ENCODE measurements around the gene ASB18. TPM values are rescaled to one million over a fixed set of nuclear protein-coding genes. Genes with fewer than 3 reads are reported as not detected.

The ASB18 gene
- total and polyA plus RNA-seq, 2 of the 8 experiments (the other 6 are each of a cell fraction or from before 2014, with no cell fraction given): not detected

DNA sequence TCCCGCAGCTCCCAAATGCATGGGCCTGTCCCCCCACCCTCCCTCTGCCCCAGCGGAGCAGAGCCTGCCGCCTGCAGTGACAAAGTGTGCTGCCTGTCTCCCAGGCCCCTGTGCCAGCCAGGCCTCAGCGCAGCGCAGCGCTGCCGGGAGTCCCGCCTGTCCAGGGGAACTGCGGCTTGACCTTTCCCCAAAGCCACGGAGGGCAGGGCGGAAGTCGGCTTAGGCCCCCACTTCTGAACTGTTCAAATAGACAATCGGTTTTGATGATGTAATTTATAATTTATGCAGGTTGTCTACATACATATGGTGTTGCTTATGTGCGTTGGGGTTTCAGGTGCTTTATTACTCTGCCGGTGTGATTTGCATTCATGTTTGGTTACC, 103.1 kb downstream of the ASB18 start:
- Histone ChIP-seq H3K4me3 (ENCODE audit: extremely low read depth in 1 of 4, insufficient read depth in 2 of 4, low read depth in 3 of 4, low read length in 4 of 4) (no peak overlapping the region), H2BK20ac (ENCODE audit: low read length) (peak overlapping the region; percentile 88; the same call in 1 of the 2 replicates), H3K14ac (ENCODE audit: insufficient read length) (no peak overlapping the region), H4K20me1 (replicated peaks in 1 of 2; ENCODE audit: control insufficient read depth in 1 of 2, insufficient read depth in 2 of 2, low read length in 2 of 2) (peaks cover 10 to 12% of the 10 kb centered on the region in 2 experiments), H4K8ac (ENCODE audit: extremely low read depth, insufficient read depth, low read length) (no peak overlapping the region), H4K5ac (ENCODE audit: insufficient read length, low read depth, low read length) (no peak overlapping the region), H3K23ac (ENCODE audit: insufficient read length) (no peak overlapping the region), H3K79me2 (ENCODE audit: control insufficient read depth in 1 of 2, insufficient read depth in 2 of 2, low read length in 2 of 2) (no peaks in the 10 kb centered on the region), H3K4ac (replicated peaks; ENCODE audit: insufficient read length, low read depth, low read length) (no peak overlapping the region), H3K4me2 (ENCODE audit: insufficient read depth in 1 of 2, low read depth in 2 of 2, low read length in 2 of 2) (no peak overlapping the region), H2BK5ac (ENCODE audit: low read depth, low read length) (peak overlapping the region; percentile 97; the same call in 1 of the 2 replicates), H3K79me1 (ENCODE audit: low read depth, low read length) (no peaks in the 10 kb centered on the region), H3K27ac (ENCODE audit: low read depth, low read length) (no peak overlapping the region), H3K9ac (replicated peaks in 1 of 4; ENCODE audit: extremely low read depth in 1 of 4, low read depth in 3 of 4, low read length in 3 of 4) (no peak overlapping the region), H3K27me3 (replicated peaks in 1 of 4; ENCODE audit: control insufficient read depth in 3 of 4, extremely low read depth in 1 of 4, insufficient read depth in 3 of 4, low read length in 3 of 4) (peaks cover 84 to 98% (median 95%) of the 10 kb centered on the region in 4 experiments), H3K56ac (replicated peaks; ENCODE audit: insufficient read length, low read depth, low read length) (no peak overlapping the region), H2BK12ac (ENCODE audit: low read depth, low read length) (peak overlapping the region; percentile 97; the same call in 1 of the 2 replicates), H2BK15ac (ENCODE audit: low read length) (peak overlapping the region; percentile 81; the same call in 1 of the 2 replicates), H2AK5ac (ENCODE audit: low read depth, low read length) (no peak overlapping the region; the same call in 1 of the 2 replicates), H3K36me3 (ENCODE audit: control insufficient read depth in 2 of 4, insufficient read depth in 4 of 4, low read length in 3 of 4) (no peaks in the 10 kb centered on the region; a peak in 1 of 8 replicates), H2BK120ac (replicated peaks; ENCODE audit: low read depth, low read length) (no peak overlapping the region), H2AFZ (ENCODE audit: low read length) (no peak overlapping the region), H3K23me2 (ENCODE audit: low read depth, low read length) (peaks cover 18% of the 10 kb centered on the region; the same call in 1 of the 2 replicates), H3K18ac (ENCODE audit: extremely low read depth, low read length) (peak overlapping the region; percentile 78; the same call in 1 of the 2 replicates), H4K91ac (replicated peaks; ENCODE audit: insufficient read length, low read length) (no peak overlapping the region), H3K9me3 (ENCODE audit: insufficient read depth in 2 of 2, low read depth in 1 of 2, low read length in 1 of 2) (no peaks in the 10 kb centered on the region), H3K4me1 (replicated peaks in 1 of 4; ENCODE audit: control insufficient read depth in 3 of 4, insufficient read depth in 4 of 4, low read length in 3 of 4) (peaks cover 4 to 51% (median 37%) of the 10 kb centered on the region in 4 experiments)
- ChIA-PET POLR2A (ENCODE audit: partially characterized antibody) (interaction anchor here (0.9 to 6.3 kb wide), 4 partner anchors 9 to 119 kb away, joined by 3 to 54 read pairs (median 4); partner anchors contain the start of gene GBX2), CTCF (ENCODE audit: partially characterized antibody) (interaction anchor here (0.6 to 3.1 kb wide), 8 partner anchors 12 to 172 kb away, joined by 3 to 44 read pairs (median 4); no protein-coding TSS in a partner anchor)
- 25% methylated on average over 15 of the region's 15 CpGs; no CpG with 5 or more reads in 1 of the 2 experiments for WGBS, 2 experiments (ENCODE audit: extremely low coverage in 1 of 2, insufficient coverage in 1 of 2, insufficient read length in 1 of 2, insufficient replicate concordance in 2 of 2, low coverage in 1 of 2, low lambda C conversion rate in 2 of 2, missing lambda C conversion rate in 1 of 2)
- peak in 1 of 2 experiments; percentile 62 for DNase-seq (ENCODE audit: low read depth in 1 of 2, low spot score in 2 of 2)
- FAIRE-seq: no peak
- TF ChIP-seq TBP (IDR thresholded peaks at IDR 0.05; ENCODE audit: low read depth, low read length) (no peak), TCF12 (IDR thresholded peaks at IDR 0.05; ENCODE audit: low read depth, low read length) (no peak), SIRT6 (IDR thresholded peaks at IDR 0.05; ENCODE audit: low read length) (no peak), KDM4A (IDR thresholded peaks at IDR 0.05; ENCODE audit: low read depth, low read length, severe bottlenecking) (no peak), FOSL1 (IDR thresholded peaks at IDR 0.05; ENCODE audit: insufficient read depth, low read depth, low read length) (no peak)

Measured in H1 (cell line).